Measurements from ENCODE around the gene LRATD1. TPM values are rescaled to one million over a fixed set of nuclear protein-coding genes. Genes with fewer than 3 reads are reported as not detected.
"Not testable (repeated sequence)": the region's sequence is repeated elsewhere in the genome, so short reads cannot be mapped to it uniquely, and the experiment has no call there.

The LRATD1 gene, protein sequence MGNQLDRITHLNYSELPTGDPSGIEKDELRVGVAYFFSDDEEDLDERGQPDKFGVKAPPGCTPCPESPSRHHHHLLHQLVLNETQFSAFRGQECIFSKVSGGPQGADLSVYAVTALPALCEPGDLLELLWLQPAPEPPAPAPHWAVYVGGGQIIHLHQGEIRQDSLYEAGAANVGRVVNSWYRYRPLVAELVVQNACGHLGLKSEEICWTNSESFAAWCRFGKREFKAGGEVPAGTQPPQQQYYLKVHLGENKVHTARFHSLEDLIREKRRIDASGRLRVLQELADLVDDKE
- not detected in 2 replicates for total RNA-seq (2014; rRNA removed; shearing (Covaris generic))

DNA sequence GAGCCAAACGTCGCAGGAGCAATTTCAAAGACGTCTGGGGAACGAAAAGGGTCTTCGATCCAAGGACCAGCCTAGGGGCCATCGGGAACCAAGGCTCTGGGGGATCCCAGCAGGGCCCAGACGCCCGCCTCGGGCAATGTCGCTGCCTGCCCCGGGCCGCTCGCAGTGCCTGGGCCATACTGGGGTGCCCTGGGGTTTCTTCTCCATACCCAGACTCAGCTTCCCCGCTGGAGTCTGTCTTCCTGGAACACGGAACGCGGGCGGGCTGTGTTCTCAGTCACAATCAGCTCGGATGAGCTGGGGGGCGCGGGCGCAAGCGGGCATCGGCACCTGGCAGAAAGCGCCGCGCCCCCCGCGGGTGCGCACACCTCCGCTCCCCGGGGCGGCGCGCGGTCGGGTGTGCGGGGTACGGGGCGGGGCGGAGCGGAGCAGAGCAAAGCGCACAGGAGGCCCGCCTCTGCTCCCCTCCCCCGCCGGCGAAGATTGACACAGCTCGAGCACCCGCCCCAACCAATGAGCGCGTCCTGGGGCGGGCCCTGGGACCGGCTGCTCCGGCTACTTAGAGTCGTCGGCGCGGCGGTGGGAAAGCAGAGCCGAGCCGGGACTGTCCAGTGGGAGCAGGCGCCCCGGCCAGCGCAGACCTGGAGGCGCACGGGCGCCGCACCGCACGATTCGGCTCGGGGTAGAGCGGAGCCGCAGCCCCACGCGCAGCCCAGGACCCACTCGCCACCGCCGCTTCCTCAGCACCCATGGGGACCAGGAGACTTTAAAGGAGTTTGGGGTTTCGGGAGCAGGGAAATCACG, at the start of gene LRATD1:
LRATD1 (plus strand) TSS at position 585 of the 804 bp plus-strand sequence. CDS start 1,263 bp downstream, outside the sequence.
- DNase-seq (ENCODE audit: low read depth), result peak; percentile 24

DNA sequence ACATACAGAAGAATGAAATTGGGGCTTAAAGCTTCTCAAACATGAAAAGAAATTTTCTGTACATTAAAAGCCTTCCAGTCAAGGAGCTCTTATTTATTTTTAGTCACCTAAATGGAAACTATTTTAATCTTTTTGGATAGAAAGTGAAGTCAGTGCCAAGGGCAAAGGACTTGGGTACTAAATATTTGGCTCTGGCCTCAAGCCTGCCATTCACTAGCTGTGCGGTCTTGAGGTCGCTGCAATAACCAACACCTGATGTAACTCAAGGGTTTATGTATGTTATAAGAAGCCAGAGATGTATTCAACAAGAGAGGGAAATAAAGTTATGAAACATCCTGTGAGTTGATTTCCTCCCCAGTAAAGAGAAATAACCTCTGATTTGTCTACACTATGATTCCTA, 49.5 kb upstream of the LRATD1 start:
- DNase-seq (ENCODE audit: low read depth), result no peak

DNA sequence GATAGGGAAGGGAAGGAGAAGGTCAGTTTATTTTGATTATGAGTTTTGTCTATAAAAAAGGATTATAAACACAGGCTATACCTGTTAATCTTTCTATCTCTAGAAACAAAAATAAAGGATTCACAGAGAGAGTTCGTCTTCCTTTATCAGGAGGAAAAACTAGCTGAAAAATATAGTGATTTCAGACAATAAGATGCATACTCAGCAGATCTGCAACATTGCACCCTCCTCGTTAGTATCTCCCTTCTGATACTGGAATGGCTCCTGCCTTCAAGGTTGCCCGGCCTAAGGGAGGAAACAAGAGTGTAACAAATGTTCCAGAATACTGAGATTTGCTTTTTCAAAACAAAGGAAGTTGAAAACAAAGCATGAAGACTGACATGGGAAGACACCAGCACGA, 48.7 kb upstream of the LRATD1 start:
- DNase-seq (ENCODE audit: low read depth), result no peak

DNA sequence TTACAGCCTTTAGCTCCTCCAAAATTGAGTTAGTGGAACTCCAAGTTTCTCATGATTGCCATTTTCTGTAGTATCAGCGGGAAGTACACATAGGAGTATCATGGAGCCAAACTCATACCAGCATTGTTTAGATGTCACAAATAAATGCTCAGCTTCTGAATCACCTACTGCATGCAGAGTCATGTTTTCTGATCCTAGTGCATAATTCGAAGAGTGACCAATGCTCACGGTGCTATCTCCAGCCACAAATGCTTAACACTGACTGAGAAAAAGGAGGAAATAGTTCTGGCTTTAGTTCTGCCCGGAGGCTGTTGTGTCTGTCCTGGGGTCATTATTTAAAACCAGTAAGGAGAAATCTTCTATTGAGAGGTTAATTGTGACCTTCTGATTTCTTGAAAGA, 45.4 kb upstream of the LRATD1 start:
- no peak for DNase-seq (ENCODE audit: low read depth)

DNA sequence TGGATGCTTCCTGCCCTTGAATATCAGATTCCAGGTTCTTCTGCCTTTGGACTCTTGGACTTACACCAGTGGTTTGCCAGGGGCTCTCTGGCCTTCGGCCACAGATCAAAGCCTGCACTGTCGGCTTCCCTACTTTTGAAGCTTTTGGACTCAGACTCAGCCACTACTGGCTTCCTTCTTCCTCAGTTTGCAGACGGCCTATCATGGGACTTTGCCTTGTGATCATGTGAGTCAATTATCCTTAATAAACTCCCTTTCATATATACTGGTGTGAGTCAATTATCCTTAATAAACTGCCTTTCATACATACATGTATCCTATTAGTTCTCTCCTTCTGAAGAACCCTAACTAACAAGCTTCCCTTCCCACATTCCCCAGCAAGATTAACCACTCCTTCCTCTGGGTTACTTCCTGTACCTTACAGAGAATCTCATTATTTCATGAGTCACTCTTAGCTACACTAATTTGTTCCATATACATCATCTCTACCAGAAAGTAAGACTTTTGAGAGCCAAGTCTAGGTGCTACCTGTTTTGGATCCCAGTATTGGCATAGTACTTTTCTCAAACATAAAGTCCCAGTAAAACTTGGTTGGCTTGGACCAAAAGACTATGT, 31.3 kb upstream of the LRATD1 start:
- no peak for DNase-seq (ENCODE audit: low read depth)

DNA sequence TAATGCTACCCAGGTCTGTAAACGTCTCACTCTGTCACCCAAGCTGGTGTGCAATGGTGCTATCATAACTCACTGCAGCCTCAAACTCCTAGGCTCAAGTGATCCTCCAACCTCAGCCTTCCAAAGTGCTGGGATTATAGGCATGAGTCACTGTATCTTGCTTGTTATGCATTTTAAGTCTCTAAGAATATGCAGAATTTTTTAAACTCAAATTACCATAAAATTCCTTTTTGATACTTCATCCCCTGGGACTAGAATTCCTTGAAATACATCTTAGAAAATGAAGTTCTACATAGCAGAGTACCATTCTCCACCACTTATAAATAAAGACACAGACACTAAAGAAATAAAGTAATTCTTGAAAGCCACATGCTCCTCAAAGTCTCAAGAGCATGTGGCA, 30.2 kb upstream of the LRATD1 start:
- DNase-seq (ENCODE audit: low read depth), result no peak

DNA sequence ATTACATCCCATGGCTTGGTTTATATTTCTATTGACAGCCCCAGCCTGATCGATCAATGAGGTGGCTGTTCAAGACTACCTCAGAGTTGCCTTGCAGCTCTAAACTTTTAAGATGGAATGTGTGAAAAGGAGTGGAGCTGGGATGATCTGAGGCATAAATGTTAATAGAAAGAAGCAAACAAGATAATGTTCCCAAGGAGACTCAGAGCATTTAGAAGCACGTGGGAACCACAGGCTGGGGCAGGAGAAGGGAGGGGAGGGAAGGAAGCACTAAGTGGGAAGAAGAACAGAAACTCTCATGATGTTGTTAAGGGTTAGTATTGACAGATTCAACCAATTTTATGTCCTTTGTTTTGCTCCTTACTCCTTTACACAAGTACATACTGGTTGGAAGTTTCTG, 28.8 kb upstream of the LRATD1 start:
- DNase-seq (ENCODE audit: low read depth), result no peak

DNA sequence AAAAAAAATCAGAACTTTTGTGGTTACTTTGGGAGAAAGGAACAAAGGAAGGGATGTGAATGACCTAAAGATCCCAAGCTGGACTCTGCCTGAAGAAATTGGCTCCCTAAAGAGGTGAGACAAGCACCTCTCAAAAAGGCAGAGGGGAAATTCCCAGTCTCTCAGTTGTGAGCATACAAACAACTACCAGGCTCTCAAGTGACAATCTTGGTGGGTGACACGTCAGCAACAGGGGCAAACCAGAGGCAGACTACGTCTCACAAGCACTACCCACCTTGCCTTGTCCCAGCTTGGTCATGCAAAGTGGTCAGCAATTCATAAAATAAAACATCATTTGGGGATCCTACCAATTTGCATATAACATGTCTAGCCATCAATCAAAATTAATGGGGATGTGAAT, 24.3 kb upstream of the LRATD1 start:
- DNase-seq (ENCODE audit: low read depth), result no peak

DNA sequence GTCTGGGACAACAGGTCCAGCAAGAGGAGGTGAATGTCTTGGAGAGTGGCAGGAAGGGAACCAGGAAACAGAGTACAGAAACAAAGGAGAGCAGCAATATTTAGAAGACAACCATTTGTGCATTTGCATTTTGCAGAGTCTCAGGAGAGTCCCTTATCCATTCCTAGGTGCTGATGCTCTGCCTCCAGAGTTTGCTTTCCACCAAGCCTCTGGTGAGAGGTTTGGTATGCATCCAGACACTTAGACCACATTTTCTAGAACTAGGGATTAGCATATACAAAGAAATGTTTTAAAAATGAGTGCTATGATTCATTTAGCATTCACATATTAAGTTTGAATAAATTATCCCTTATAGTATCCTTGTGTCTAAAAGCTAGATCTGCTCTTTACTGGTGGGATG, 18.5 kb upstream of the LRATD1 start:
- DNase-seq (ENCODE audit: low read depth), result no peak

DNA sequence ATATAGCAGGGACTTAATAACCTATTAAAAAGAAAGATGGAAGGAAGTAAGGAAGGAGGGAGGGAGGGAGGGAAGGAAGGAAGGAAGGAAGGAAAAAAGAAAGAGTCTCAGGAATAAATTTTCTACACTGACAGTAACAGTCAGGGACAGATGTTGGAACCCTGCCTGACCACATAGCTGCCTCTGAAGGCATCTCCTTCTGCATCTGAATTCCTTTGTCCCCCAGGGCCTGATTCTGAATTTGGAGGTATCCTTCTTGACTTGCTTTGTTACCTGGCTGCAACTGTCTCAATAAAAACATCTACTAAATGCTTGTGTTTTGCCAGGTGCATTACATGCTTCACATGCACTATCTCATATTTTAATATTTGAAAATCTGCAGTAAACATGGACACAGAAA, 17.4 kb upstream of the LRATD1 start:
- DNase-seq (ENCODE audit: low read depth), result no peak

DNA sequence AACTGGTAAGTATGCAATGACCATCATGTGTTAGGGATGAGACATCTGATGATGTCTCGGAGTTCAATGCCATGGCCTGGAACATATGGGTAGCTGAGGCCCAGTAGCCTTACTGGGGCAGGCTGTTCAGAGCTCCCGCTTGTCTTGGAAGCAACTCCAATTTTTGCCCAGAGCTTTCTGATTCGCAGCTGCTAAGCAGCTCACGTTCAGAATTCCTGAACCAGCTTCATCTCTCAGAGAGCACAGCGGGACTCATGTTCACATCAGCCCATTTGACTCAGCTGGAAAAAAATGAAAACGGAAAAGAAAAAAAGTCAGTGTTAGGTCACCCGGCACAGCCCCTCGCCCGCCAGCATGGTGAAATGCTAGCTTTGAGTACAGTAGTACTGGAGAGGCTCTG, 16.8 kb upstream of the LRATD1 start:
- DNase-seq (ENCODE audit: low read depth), result no peak

DNA sequence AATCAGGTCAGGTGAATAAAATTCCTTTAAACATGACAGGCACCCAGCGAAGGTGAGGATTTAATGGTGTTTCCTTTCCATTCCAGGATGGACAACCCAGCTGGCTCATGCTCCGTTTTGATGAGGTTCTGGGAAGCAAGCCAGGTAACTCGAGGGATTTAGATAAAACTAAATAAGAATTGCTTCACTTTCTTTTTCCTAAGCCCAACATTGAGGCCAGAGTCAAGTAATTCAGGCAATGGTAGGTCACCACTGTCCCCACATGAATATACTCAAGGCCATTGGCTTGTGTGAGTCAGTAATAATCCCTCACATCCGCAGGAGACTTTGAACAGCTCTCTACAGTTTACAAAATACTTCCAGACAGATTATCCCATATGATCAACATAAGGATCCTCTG, 16.2 kb upstream of the LRATD1 start:
- DNase-seq (ENCODE audit: low read depth), result no peak

DNA sequence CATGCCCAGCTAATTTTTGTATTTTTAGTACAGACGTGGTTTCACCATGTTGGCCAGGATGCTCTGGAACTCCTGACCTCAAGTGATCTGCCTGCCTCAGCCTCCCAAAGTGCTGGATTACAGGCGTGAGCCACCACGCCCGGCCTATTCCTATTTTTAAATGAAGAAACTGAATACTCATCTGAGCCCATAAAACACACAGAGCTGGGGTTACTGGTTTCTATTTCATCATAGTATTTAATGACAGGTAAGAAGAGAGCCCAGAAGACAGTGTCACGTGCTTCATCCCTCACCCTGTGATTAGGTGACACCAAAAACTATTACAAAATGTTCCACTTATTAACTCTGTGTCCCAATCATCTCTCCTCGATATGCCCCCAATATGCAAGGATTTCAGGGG, 15.6 kb upstream of the LRATD1 start:
- no peak for DNase-seq (ENCODE audit: low read depth)

DNA sequence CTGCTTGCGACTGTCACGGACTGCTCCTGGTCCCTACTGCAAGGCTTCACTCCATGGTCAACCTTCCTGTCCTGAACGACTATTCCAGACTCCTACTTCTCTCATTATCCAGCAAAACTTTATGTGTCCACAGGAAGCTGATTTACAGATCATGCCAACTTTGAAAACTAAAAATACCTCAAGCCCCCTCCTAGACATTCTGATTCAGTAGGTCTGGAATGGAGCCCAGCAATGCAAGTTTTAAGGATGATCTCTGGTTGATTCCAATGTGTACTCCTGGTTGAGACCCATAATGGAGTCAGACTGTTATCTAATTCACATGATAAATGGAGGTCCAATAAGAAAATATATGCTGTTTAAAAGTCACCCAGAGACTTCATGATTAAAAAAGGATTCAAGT, 13.1 kb upstream of the LRATD1 start:
- no peak for DNase-seq (ENCODE audit: low read depth)

DNA sequence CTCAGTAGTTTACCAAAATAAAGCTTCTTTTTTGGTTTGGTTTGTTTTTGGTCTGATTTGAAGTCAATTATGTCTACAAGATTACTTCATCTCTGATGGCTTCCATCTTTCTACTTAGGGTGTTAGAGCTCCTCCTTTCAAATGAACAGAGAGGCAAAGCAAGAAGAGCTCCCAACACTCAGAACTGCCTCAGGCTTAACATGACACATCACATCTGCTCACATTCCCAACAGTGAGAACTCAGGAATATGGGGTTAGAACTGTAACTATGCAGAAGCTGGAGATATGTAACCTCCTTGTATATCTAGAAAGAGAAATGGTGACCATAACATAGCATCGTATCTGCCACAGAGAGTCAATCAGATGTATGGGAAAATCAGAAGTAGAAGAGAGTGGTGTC, 11.4 kb upstream of the LRATD1 start:
- DNase-seq (ENCODE audit: low read depth), result no peak

DNA sequence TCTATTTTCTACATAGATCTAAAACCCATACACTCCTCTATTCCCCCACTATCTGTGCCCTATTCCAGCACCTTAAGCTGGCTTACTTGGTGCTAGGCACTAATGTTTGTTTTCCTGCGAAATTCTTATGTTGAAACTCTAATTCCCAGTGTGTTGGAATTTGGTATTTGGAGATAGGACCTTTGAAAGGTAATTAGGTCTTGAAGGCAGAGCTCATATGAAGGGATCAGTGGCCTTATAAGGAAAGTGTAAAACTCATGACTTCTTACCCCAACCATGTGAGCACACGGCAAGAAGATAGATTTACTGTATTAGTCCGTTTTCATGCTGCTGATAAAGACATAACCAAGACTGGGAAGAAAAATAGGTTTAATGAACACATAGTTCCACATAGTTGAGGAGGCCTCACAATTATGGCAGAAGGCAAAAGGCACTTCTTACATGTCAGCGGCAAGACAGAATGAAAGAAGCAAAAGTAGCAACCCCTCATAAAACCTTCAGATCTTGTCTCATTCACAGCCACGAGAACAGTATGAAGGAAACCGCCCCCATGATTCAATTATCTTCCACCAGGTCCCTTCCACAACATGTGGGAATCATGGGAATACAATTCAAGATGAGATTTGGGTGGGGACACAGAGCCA, 10.5 kb upstream of the LRATD1 start:
- DNase-seq (ENCODE audit: low read depth), result no peak

DNA sequence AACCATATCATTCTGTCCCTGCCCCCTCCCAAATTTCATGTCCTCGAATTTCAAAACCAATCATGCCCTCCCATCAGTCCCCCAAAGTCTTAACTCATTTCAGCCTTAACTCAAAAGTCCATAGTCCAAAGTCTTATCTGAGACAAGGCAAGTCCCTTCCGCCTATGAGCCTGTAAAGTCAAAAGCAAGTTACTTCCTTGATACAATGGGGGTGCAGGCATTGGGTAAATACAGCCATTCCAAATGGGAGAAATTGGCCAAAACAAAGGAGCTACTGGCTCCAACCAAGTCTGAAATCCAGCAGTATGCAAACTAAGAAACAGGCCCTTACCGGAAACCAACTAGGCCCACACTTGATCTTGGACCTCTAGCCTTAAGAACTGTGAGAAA, 10.0 kb upstream of the LRATD1 start:
- DNase-seq (ENCODE audit: low read depth), result not testable (repeated sequence)

DNA sequence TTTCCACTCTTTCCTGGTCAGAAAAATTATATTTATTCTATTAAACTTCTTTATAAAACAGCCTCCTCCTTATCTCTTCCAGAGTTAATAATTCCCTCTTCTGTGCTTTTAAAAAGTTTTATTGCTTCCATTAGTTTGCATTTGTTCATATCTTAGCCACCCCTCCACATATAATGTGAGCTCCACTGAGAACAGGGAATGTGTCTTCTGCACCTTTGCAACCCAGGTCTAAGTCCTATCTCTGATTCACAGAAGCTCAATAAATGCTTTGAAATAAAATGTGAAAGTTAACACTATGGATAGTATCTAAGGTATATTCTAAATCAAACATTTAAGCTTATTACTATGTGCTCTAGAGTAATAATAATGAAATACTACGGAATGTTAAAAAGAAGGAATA, 9.3 kb upstream of the LRATD1 start:
- no peak for DNase-seq (ENCODE audit: low read depth)

DNA sequence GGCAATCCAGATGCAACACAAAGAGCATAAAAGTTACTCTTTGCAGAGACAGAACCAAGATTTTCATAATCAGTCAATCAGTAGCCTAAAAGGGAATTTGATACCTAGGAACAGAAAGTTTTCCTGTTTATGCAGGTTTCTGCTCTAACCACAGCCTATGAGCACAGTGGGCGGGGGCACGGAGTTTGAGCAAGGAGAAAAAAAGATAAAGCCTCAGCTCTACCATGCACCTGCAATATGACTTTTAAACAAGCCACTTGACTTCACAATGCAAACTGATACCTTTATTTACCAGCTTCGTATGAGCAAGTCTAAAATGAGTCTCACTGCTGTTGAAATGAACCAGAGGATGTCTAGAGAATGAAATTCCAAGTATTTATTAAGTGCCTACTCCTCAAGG, 5.6 kb upstream of the LRATD1 start:
- DNase-seq (ENCODE audit: low read depth), result no peak

DNA sequence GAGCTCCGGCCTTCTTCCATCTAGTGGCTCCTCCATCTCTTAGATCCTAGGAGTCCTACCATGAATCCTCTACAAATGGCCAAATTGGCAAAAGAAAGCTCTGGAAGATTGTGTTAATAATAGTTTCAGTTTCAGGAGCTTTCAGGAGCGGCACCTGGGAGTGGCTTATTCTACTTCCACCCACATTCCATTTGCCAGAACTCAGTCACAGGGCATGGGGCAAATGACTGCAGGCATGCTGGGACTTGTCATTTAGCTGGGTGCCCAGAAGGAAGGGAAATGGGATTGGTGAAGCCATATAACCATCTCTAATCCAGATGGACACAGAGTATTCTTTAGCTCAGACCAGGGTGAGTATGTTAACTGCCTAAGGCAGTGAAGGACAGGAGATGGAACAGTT, 3.6 kb upstream of the LRATD1 start:
- no peak for DNase-seq (ENCODE audit: low read depth)

DNA sequence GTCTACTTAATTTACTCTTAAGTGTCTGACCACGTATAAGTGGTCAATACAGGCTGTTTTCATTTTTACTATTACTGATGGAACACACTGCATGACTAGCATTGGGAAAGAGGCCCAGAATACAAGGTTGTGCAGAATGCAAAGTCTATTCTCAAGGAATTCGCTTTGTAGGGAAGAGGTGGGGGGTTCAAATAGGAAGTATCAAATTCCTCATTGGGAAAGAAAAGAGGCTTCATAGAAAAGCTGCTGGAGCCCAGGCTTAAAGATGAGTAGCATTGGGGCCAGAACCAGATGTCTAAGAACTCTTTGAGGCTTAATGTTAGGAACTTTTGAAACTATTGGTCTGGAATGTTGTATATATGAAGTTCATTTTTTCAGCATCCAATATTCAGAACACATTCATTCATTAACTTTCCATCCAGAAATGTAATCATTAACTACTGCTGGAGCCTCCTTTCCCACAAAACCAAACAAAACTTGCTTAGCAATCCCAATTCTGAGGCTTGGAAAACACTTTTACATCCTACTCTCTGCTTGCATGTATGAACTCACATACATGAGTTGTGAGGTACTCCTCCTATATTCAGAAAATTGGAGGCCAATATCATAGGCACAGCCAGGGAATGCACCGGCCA, 994 bp upstream of the LRATD1 start:
- no peak for DNase-seq (ENCODE audit: low read depth)

DNA sequence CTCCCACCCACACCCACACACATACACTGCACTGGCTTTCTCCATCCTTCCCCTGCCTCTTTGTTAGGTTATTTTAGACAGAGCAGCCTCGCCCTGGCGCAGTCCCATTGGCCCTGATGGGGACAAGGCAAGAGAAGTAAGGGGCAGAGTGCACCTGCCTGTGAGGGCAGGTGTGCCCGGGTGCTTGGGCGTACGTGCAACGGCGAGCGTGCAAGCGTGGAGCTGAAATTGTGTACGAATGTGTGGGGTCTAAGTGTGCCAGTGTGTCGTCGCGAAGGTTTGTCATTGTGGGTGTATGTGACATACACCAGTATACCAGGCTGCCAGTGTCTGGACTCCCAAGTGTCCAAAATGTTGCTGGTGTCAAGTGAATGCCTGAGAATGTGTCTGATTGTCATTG, 544 bp downstream of the LRATD1 start:
- no peak for DNase-seq (ENCODE audit: low read depth)

All from Daoy (cell line).